Bronchial epithelial cell (primary cell): ENCODE results near the gene TINAGL1. TPM values are rescaled to one million over a fixed set of nuclear protein-coding genes. Genes with fewer than 3 reads are reported as not detected.
A peak's percentile ranks its signal among the peaks of the same experiment; 100 is the strongest.

Experiments
- DNase-seq: peaks from one replicate; pipeline ENCODE4 v3.0.0-alpha.2; 2010; ENCODE audit warnings: low read depth
- FAIRE-seq: peaks from 2 replicates; lab custom pipeline; 2011; peaks lifted over from hg19 to GRCh38; lab: Jason Lieb, UNC
- H3K27me3 ChIP-seq: 2 replicates; pipeline ENCODE4 v1.5.1; 2011; ENCODE audit warnings: low read length; ENCODE audit not compliant: control insufficient read depth, insufficient read depth
- H3K36me3 ChIP-seq: 2 replicates; pipeline ENCODE4 v1.5.1; 2011; ENCODE audit warnings: low read length; ENCODE audit not compliant: control insufficient read depth, insufficient read depth
- H3K4me3 ChIP-seq: 2 replicates; pipeline ENCODE4 v1.5.1; 2011; ENCODE audit warnings: mild to moderate bottlenecking, low read depth, low read length, control low read depth
- total RNA-seq: library from RNA; depleted of rRNA; stranded (reverse); fragments of >200 nt; gene quantifications from 2 replicates; pipeline ENCODE4 v1.2.1, GENCODE V29; 2014
- TF ChIP-seq, protein P1 (sequence below): IDR thresholded peaks from 2 replicates; pipeline ENCODE4 v1.5.1; 2011; ENCODE audit warnings: mild to moderate bottlenecking, moderate library complexity, low read length, control low read depth, inconsistent platforms; ENCODE audit not compliant: insufficient read depth, severe bottlenecking

TINAGL1 gene
- total RNA-seq, 1 donor from 2014 or later, result 154 TPM

DNA sequence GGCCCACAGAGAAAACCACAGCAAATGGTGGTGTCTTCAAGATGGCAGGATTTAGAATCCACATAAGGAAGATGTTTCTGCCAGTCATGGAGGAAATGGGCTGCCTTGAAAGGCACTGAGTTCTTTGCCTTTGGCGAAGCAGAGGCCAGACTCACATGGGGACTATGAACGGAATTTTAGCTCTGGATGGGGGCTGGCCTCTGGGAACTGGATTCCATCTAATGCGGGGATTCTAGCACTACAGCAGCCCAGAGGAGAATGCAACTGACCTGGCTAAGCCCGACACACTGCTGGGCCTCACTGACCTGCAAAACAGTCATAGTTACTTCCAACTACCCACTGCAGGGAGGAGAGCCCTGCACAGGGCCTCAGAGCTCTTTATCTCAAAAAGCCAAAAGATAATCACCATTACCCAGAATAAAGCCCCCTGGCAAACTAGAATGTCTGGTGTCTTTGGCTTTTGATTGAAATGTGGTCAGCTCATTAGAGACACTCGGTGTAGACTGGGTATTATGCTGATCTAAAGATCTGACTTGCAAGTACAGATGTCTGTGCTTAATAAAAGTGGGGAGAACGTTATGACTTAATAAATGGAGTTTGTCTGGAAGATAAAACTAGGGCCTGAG, 52.7 kb downstream of the TINAGL1 start:
- FAIRE-seq, result no peak
- DNase-seq, result no peak

DNA sequence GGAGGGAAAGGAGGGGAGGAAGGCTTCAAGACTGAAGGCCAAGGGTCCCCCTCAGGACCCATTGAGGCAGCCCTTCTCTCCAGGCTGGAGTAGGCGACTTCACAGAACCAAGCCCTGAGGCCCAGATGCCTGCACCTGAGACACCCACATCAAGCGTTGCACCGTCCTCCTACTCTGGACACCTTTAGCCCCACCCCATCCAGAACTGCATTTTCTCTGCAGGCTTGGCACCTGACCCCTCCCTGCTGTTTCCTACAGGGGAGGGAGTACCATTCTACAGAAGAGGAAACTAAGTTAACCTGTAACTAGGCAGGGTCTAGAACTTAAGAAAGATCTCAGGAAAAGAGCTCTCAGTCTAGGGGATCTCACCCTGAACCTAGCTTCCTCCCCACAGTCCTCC, 56.3 kb downstream of the TINAGL1 start:
- TF ChIP-seq, protein P1, sequence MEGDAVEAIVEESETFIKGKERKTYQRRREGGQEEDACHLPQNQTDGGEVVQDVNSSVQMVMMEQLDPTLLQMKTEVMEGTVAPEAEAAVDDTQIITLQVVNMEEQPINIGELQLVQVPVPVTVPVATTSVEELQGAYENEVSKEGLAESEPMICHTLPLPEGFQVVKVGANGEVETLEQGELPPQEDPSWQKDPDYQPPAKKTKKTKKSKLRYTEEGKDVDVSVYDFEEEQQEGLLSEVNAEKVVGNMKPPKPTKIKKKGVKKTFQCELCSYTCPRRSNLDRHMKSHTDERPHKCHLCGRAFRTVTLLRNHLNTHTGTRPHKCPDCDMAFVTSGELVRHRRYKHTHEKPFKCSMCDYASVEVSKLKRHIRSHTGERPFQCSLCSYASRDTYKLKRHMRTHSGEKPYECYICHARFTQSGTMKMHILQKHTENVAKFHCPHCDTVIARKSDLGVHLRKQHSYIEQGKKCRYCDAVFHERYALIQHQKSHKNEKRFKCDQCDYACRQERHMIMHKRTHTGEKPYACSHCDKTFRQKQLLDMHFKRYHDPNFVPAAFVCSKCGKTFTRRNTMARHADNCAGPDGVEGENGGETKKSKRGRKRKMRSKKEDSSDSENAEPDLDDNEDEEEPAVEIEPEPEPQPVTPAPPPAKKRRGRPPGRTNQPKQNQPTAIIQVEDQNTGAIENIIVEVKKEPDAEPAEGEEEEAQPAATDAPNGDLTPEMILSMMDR, result no peak
- DNase-seq (no peak), FAIRE-seq (no peak)
- H3K4me3 ChIP-seq, result no peak overlapping the region
- no peaks in the 10 kb centered on the region for H3K27me3 ChIP-seq
- H3K36me3 ChIP-seq, result peaks cover 38% of the 10 kb centered on the region

More for the DNA sequence above, 52.7 kb downstream of the TINAGL1 start:
- TF ChIP-seq, protein P1, result no peak
- H3K4me3 ChIP-seq, result no peak overlapping the region
- H3K27me3 ChIP-seq, result no peaks in the 10 kb centered on the region
- peaks cover 32% of the 10 kb centered on the region for H3K36me3 ChIP-seq

DNA sequence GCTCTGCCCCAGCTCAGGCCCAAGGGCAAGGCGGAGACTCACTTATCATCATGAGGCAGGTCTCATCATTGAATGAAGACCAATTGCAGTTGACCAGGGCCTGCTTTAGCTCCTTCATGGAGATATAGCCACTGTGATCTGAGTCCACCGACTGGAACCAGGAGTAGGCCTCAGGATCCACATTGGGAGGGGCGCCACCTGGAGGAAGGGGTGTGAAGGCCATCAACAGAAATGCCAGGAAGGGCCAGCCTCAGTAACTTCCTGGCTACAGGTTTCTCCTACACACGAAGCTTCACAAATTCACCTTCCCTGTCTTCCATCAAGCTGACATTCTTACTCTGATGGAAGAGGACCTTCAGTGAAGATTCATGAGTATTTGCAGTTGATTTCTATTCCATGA, 56.8 kb downstream of the TINAGL1 start:
- H3K27me3 ChIP-seq, result no peaks in the 10 kb centered on the region
- FAIRE-seq (no peak), DNase-seq (no peak)
- H3K4me3 ChIP-seq, result no peak overlapping the region
- TF ChIP-seq, protein P1, result peak; percentile 71
- H3K36me3 ChIP-seq, result peaks cover 37% of the 10 kb centered on the region

Other genes with a start within 250 kb of the TINAGL1 start
- 0.79 and 3.8 TPM in 2 replicates for gene FABP3, start 203.4 kb upstream of the TINAGL1 start, total RNA-seq
- gene SERINC2, start 163.3 kb upstream of the TINAGL1 start, total RNA-seq, result 23.2 and 40.7 TPM in 2 replicates
- not detected in 2 replicates for gene HCRTR1, start 41.2 kb downstream of the TINAGL1 start, total RNA-seq
- 67.4 and 95.2 TPM in 2 replicates for gene PEF1, start 68.4 kb downstream of the TINAGL1 start, total RNA-seq
- 87.7 and 121 TPM in 2 replicates for gene COL16A1, start 127.5 kb downstream of the TINAGL1 start, total RNA-seq
- 0.53 and 0.64 TPM in 2 replicates for gene ADGRB2, start 187.8 kb downstream of the TINAGL1 start, total RNA-seq
- 1.1 and 4.9 TPM in 2 replicates for gene SPOCD1, start 239.5 kb downstream of the TINAGL1 start, total RNA-seq